VCaP (cell line): ENCODE results near the gene PLCZ1.

Experiments
- H3K27ac ChIP-seq: fragments of 450-650 bp; 2 replicates; pipeline ENCODE4 v1.5.1; 2017
- TF ChIP-seq, protein P1 (sequence below): fragments of 450-650 bp; conservative IDR thresholded peaks from 2 replicates; pipeline ENCODE4 v1.5.1; 2017; ENCODE audit warnings: mild to moderate bottlenecking, moderate library complexity

The PLCZ1 gene

DNA sequence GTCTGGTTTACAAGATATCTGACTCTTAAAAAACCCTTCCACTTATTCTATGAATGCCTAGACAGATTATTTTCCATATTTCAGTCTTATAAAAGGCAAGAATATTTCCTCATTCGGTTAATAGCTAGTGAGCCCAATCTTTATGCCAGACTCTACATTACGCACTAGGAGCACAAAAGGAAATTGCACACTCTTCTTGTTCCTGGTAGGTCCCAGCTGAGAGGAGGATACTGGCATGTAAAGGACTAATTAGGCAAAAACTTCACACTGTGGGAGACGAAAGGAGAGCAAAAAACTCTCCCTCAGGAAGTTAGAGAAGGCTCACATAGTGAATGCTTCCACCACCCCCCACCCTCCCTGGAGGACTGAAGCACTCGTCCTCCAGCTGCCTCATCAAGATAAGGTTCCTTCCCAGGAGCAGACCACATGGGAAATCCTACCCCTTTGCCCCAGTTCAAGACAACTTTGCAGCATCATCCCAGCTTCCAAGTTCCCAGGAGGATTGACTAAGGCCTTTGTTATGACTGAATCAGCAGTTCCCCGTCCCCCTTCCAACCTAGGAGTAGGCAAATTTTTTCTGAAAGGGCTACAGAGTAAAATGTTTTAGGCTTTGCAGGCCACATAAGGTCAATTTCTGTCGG, 14.6 kb upstream of the PLCZ1 start:
- H3K27ac ChIP-seq, result no peak overlapping the region
- TF ChIP-seq, protein P1, sequence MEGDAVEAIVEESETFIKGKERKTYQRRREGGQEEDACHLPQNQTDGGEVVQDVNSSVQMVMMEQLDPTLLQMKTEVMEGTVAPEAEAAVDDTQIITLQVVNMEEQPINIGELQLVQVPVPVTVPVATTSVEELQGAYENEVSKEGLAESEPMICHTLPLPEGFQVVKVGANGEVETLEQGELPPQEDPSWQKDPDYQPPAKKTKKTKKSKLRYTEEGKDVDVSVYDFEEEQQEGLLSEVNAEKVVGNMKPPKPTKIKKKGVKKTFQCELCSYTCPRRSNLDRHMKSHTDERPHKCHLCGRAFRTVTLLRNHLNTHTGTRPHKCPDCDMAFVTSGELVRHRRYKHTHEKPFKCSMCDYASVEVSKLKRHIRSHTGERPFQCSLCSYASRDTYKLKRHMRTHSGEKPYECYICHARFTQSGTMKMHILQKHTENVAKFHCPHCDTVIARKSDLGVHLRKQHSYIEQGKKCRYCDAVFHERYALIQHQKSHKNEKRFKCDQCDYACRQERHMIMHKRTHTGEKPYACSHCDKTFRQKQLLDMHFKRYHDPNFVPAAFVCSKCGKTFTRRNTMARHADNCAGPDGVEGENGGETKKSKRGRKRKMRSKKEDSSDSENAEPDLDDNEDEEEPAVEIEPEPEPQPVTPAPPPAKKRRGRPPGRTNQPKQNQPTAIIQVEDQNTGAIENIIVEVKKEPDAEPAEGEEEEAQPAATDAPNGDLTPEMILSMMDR, result no peak

DNA sequence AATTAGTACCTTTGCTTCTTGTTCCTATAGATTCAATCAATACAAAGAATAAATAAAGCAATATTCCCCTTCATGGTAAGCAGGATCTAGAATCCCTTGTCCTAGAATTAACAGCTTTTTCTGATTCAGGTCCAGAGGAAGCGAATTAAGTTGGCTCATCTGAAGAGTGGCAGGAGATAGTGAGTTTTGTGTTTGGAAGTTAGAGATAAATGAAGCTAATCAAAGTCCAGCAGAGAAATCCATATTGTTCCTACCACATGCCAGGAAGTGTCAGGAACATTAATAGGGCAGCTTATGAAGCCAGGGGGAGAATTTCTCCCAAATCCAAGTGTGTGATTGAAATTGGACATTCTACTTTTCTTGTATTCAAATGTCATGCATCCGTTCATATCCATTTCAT, 14.1 kb upstream of the PLCZ1 start:
- TF ChIP-seq, protein P1, result no peak
- no peak overlapping the region for H3K27ac ChIP-seq

DNA sequence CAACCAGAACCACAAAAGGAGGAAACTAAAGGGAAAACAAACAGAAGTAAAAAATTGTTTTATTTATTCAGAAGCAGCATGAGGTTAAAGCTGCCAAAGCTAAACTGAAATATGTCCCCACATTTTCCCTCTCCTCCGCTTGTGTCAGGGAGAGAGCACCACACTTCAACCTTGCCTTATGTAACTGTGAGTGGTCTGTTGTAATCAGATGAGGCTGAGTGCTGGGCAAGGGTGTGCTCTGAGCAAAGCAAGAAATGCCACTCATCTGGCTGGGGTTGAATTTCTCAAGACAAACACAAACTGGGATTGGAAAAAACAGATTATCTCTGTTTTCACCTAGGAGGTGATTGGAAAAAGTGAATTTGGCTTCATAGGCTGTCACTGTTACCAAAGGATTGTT, 12.3 kb upstream of the PLCZ1 start:
- TF ChIP-seq, protein P1, result no peak
- no peak overlapping the region for H3K27ac ChIP-seq

DNA sequence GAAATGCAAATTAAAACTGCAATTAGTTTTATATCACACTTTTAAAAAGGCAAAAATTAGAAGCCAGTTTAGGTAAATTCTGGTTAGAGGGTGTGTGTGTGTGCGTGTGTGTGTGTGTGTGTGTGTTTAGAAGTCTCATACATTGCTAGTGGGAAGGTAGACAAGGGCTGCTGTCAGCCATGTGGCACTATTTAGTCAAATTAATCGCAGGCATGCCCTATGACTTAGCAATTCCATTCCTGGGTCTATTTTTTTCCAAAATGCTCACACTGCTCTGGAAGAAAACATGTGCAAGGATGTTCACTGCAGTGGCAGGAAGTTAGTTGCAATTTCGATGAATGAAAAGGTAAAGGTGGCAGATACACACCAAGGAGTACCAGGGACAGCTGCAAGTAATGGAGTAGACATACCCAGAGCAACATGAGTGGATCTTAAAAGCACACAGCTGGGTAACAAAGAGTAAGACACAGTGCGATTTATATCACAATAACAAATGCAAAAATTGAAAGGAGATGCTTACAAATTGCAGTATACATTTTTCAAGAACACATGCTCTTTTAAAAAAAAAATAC, 11.7 kb upstream of the PLCZ1 start:
- TF ChIP-seq, protein P1, result no peak
- H3K27ac ChIP-seq, result no peak overlapping the region

DNA sequence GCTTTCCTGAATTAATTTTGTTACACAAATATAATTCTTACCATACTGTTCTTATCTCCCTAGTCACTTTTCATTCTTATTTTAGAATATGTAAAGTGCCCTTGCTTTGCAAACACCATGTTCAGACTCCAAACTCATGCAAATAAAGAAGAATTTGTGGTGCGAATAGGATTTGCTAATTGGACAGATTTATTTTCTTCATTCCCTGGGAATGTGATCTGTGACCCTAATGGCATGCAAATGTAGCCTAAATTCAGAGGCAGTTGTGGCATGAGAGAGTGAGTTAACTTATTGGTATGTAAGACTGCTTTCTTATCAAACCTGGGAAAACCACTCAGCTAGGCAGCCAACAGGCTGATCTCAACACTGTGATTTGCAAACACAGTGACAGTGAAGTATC, 10.1 kb upstream of the PLCZ1 start:
- TF ChIP-seq, protein P1, result no peak
- H3K27ac ChIP-seq, result no peak overlapping the region

DNA sequence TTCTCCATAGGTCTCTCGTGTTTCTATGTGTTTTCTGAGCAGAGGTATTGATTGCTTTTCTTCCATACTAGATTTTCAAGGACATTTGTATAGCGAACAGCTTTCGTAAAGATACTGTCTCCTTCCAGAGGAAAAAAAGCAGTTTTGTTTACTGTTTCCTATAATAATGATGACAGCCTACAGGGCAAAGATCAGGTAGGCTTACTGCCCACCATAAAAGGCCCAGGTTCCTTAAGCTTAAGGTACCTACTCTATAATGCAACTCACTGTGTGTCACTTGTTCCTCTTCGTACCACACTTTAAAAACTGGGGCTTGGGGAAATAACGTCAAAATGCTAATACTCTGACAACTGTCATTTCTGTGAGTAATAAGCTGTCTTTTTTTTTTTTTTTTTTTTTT, 6.7 kb downstream of the PLCZ1 start:
- H3K27ac ChIP-seq, result no peak overlapping the region
- TF ChIP-seq, protein P1, result no peak

DNA sequence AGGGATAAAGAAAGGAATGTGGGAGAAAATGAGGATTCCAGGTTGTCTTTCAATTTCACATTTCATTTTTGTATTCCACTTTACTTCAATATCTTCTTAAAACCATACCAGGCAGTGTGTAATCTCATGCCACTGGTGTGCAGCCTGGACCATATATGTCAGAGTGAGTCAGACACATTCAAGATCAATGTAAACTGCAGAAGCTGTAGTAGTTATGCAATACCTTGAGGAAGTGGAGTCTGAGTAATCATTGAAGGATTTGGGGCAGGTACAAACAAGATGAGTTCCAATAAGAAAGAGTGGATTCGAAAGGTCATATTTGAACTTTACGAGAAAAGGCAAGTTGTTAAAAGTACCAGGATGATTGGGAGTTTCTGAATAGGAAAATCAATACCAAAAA, 14.1 kb downstream of the PLCZ1 start:
- no peak overlapping the region for H3K27ac ChIP-seq
- TF ChIP-seq, protein P1, result no peak
